Pancreas (tissue), 10 donors: Measurements from ENCODE around the gene LPIN1. TPM values are rescaled to one million over a fixed set of nuclear protein-coding genes. Genes with fewer than 3 reads are reported as not detected.

Experiments used
- ATAC-seq, 4 donors: fragments of 200-7000 bp; cut with Tn5 transposase; one replicate each; pipeline versions ENCODE4 v1.8.0 to v1.9.1; 2020; ENCODE audit warnings: mild to moderate bottlenecking in 4 of 4, moderate library complexity in 4 of 4
- DNase-seq, 6 donors: peaks; one replicate each; pipeline ENCODE4 v3.0.0-alpha.2; 2020
- FAIRE-seq: peaks from 2 replicates; lab custom pipeline; 2012; peaks lifted over from hg19 to GRCh38; lab: Jason Lieb, UNC
- H3K27ac ChIP-seq, 4 donors: fragments of 200-600 bp; sonication (generic); 1 replicate in 3 of 4; 2 replicates in 1 of 4; pipeline versions ENCODE4 v1.5.0 to v1.8.0; 2020
- H3K27me3 ChIP-seq, 4 donors: fragments of 200-600 bp; one replicate each; pipeline ENCODE4 v1.8.0; 2021
- H3K36me3 ChIP-seq, 3 donors: fragments of 200-600 bp; sonication (generic) in 1 of 3; one replicate each; pipeline versions ENCODE4 v1.5.0 to v1.8.0; 2020 to 2021
- H3K4me1 ChIP-seq, 3 donors: fragments of 200-600 bp; one replicate each; pipeline ENCODE4 v1.8.0; 2021
- H3K4me3 ChIP-seq, 4 donors: fragments of 200-600 bp; sonication (generic) in 2 of 4; one replicate each; pipeline versions ENCODE4 v1.5.0 to v1.8.0; 2020 to 2021
- H3K9me3 ChIP-seq, 4 donors: fragments of 200-600 bp; one replicate each; pipeline ENCODE4 v1.8.0; 2021
- CTCF ChIP-seq, 4 donors: fragments of 200-600 bp; sonication (generic) in 3 of 4; IDR thresholded peaks; one replicate each; pipeline versions ENCODE4 v1.5.0 to v1.8.0; 2021; ENCODE audit warnings: antibody characterized with exemption in 4 of 4
- WGBS, 2 donors: extraction: QIAGEN DNeasy Blood & Tissue Kit; methylation state at CpG; one replicate each; pipeline ENCODE4 v1.1.7; 2013; 5-methylcytosine and 5-hydroxymethylcytosine counted together
- intact Hi-C, 3 donors: fragments of 100-400 bp; cut with DNase I; formaldehyde crosslinking; loops; one replicate each; pipeline versions ENCODE4 v1.11.1 to v1.14.2; 2022
- polyA plus RNA-seq, 2 donors: library from polyadenylated mRNA; stranded (reverse); fragments of 200-250 nt; gene quantifications; one replicate each; pipeline ENCODE4 v1.2.3, GENCODE V29; 2013
- total RNA-seq, 6 donors: library from RNA; stranded (reverse); fragmentation: NEBNext Ultra II Directional in 4 of 6; extraction: Animal tissue kit (Norgen Biotek cat#: 25700) in 4 of 6; gene quantifications; one replicate each; pipeline versions ENCODE4 v1.2.1 to v1.2.4, GENCODE V29; 2021 to 2023
- donor health status: healthy with polysubstance abuse.
- donor health status: DM: no; HTN: no; CAD: no; lungs with moderate emphysema.
- donor health status: DM: no; HTN: no; CAD: no.
- donor health status: control.
- donor health status: control.
- donor health status: Bipolar disorder and iron deficiency.
- donor health status: DM: yes; HTN: yes; CAD: no.
- donor health status: DM: no; HTN: no; CAD: no.
- donor health status: DM: no; HTN: no; CAD: no.
- donor health status: DM: yes; HTN: yes; CAD: no.

The LPIN1 gene
- total and polyA plus RNA-seq, 8 donors = 7.4 to 16.5 (median 9.9) TPM

GRCh38 chr2:11710210-11710609 is 36.2 kb upstream of the LPIN1 start:
- peak overlapping the region in 2 of 4 donors; percentile 8 to 51 for H3K27ac ChIP-seq

GRCh38 chr2:11710632-11711353 is 35.6 kb upstream of the LPIN1 start:
- no peak for TF ChIP-seq CTCF (IDR thresholded peaks at IDR 0.05)
- H3K27ac ChIP-seq = peak overlapping the region in 2 of 4 donors; percentile 8 to 51
- peak; percentile 36 to 61 (median 56) for ATAC-seq
- no peak overlapping the region for H3K4me3 ChIP-seq
- no peak for FAIRE-seq
- peaks cover 0 to 10% (median 6%) of the 10 kb centered on the region in 3 donors for H3K4me1 ChIP-seq
- no peak for DNase-seq
- H3K36me3 ChIP-seq = no peaks in the 10 kb centered on the region
- intact Hi-C loops = no loop called here
- 6 to 7% methylated on average over 3 of the region's 3 CpGs for WGBS, 2 donors
- no peaks in the 10 kb centered on the region for H3K9me3 ChIP-seq
- H3K27me3 ChIP-seq = no peaks in the 10 kb centered on the region

More at GRCh38 chr2:11710210-11710609, 36.2 kb upstream of the LPIN1 start:
- intact Hi-C loops = no loop called here
- Histone ChIP-seq H3K36me3 (no peaks in the 10 kb centered on the region), H3K4me3 (no peak overlapping the region), H3K27me3 (no peaks in the 10 kb centered on the region), H3K9me3 (no peaks in the 10 kb centered on the region), H3K4me1 (peaks cover 0 to 10% (median 6%) of the 10 kb centered on the region in 3 donors)
- TF ChIP-seq CTCF (IDR thresholded peaks at IDR 0.05) = no peak
- ATAC-seq (peak; percentile 78 to 94 (median 85)), FAIRE-seq (no peak), DNase-seq (peak in 2 of 6 donors; percentile 44 to 49)
- 22 to 27% methylated on average over 3 of the region's 3 CpGs for WGBS, 2 donors

- no peak for TF ChIP-seq CTCF (IDR thresholded peaks at IDR 0.05)
- FAIRE-seq (no peak), ATAC-seq (no peak), DNase-seq (no peak)
- whole genome bisulfite sequencing, 2 donors = 26 to 30% methylated on average over 1 of the region's 1 CpG
- Histone ChIP-seq H3K9me3 (no peaks in the 10 kb centered on the region), H3K27me3 (no peaks in the 10 kb centered on the region), H3K27ac (peak overlapping the region in 1 of 4 donors; percentile 51), H3K4me3 (no peak overlapping the region), H3K4me1 (peaks cover 0 to 10% (median 6%) of the 10 kb centered on the region in 3 donors), H3K36me3 (no peaks in the 10 kb centered on the region)
- intact Hi-C loops = no loop called here
Observed at GRCh38 chr2:11711354-11711716, 35.1 kb upstream of the LPIN1 start.

DNA sequence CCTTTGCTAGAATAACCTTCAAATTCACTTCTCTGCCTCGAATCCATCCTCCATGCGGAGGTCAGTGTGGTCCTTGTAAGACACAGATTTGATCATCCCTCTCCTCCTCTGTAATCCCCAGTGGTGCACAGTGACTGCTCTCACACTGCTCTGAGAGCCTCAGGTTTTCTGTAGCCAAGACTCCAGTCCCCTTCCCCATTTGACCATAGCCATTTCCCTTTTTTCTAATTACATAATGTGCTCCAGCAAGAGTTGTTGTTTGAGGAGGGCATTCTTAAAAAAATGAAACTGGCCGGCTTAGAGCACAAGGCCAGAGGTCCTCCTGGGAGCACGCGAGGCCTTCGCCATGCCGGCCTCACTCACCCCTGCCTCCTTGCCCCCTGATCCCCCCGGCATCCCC is 34.7 kb upstream of the LPIN1 start:
- no peak overlapping the region for H3K4me3 ChIP-seq
- DNase-seq (no peak), FAIRE-seq (no peak), ATAC-seq (no peak)
- H3K27me3 ChIP-seq = no peaks in the 10 kb centered on the region
- no peak for TF ChIP-seq CTCF (IDR thresholded peaks at IDR 0.05)
- intact Hi-C loops = no loop called here
- no peaks in the 10 kb centered on the region for H3K36me3 ChIP-seq
- H3K9me3 ChIP-seq = no peaks in the 10 kb centered on the region
- 79 to 84% methylated on average over 8 of the region's 8 CpGs for WGBS, 2 donors
- no peak overlapping the region for H3K27ac ChIP-seq
- peaks cover 0 to 11% (median 6%) of the 10 kb centered on the region in 3 donors for H3K4me1 ChIP-seq

GRCh38 chr2:11712866-11713265 is 33.6 kb upstream of the LPIN1 start:
- Histone ChIP-seq H3K36me3 (no peaks in the 10 kb centered on the region), H3K27me3 (no peaks in the 10 kb centered on the region), H3K4me1 (peaks cover 0 to 20% (median 6%) of the 10 kb centered on the region in 3 donors), H3K9me3 (no peaks in the 10 kb centered on the region), H3K4me3 (no peak overlapping the region), H3K27ac (no peak overlapping the region)
- no peak for DNase-seq
- 93% methylated on average over 2 of the region's 2 CpGs for WGBS, 2 donors
- intact Hi-C loops = no loop called here
- no peak for FAIRE-seq
- TF ChIP-seq CTCF (IDR thresholded peaks at IDR 0.05) = no peak
- ATAC-seq = no peak
